Stomach smooth muscle (tissue), 2 donors: ENCODE results near the gene COP1.
"Not testable (repeated sequence)": the region's sequence is repeated elsewhere in the genome, so short reads cannot be mapped to it uniquely, and the experiment has no call there.

Source experiments
- H3K27ac ChIP-seq: one replicate; pipeline ENCODE4 v1.7.0; 2013; ENCODE audit warnings: mild to moderate bottlenecking, low read length, inconsistent platforms
- H3K27me3 ChIP-seq, 2 donors: one replicate each; pipeline ENCODE4 v1.7.0; 2013; ENCODE audit warnings: low read length in 2 of 2; ENCODE audit not compliant: insufficient read depth in 2 of 2, control insufficient read depth in 1 of 2
- H3K36me3 ChIP-seq, 2 donors: one replicate each; pipeline ENCODE4 v1.7.0; 2013; ENCODE audit warnings: low read length in 2 of 2; ENCODE audit not compliant: control insufficient read depth in 2 of 2, insufficient read depth in 2 of 2
- H3K4me1 ChIP-seq: one replicate; pipeline ENCODE4 v1.7.0; 2013; ENCODE audit warnings: low read length; ENCODE audit not compliant: control insufficient read depth, insufficient read depth
- H3K4me3 ChIP-seq, 2 donors: one replicate each; pipeline ENCODE4 v1.7.0; 2013; ENCODE audit warnings: low read length in 2 of 2
- H3K9ac ChIP-seq, 2 donors: one replicate each; pipeline ENCODE4 v1.7.0; 2013; ENCODE audit warnings: low read length in 2 of 2, mild to moderate bottlenecking in 1 of 2
- H3K9me3 ChIP-seq, 2 donors: one replicate each; pipeline ENCODE4 v1.7.0; 2013; ENCODE audit warnings: low read length in 2 of 2; ENCODE audit not compliant: control insufficient read depth in 2 of 2
- donor health status: healthy.
- donor health status: Pancreatic carcinoma.

Gene COP1

DNA sequence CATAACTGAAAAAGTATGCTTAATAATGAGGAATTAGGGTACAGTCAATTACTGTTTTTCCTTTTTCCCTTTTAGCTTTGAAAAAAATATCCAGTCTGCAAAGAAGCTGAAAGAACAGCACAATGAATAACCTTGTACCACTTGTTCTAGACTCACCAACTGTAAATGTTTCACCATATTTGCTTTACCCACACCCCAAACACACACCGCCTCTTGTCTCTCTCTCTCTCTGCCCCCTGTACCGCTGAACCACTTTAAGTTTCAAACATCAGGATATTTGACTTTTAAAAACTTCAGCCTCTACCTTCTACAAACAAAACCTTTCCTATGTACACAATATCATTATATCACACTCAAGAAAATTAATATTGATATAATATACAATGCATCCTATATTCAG lies 197.1 kb downstream of the COP1 start:
- no peaks in the 10 kb centered on the region for H3K9me3 ChIP-seq
- no peak overlapping the region for H3K27ac ChIP-seq
- no peaks in the 10 kb centered on the region for H3K27me3 ChIP-seq
- H3K36me3 ChIP-seq: peaks cover 2 to 3% of the 10 kb centered on the region in 2 donors
- H3K4me1 ChIP-seq: no peaks in the 10 kb centered on the region
- no peak overlapping the region for H3K9ac ChIP-seq
- no peak overlapping the region for H3K4me3 ChIP-seq

DNA sequence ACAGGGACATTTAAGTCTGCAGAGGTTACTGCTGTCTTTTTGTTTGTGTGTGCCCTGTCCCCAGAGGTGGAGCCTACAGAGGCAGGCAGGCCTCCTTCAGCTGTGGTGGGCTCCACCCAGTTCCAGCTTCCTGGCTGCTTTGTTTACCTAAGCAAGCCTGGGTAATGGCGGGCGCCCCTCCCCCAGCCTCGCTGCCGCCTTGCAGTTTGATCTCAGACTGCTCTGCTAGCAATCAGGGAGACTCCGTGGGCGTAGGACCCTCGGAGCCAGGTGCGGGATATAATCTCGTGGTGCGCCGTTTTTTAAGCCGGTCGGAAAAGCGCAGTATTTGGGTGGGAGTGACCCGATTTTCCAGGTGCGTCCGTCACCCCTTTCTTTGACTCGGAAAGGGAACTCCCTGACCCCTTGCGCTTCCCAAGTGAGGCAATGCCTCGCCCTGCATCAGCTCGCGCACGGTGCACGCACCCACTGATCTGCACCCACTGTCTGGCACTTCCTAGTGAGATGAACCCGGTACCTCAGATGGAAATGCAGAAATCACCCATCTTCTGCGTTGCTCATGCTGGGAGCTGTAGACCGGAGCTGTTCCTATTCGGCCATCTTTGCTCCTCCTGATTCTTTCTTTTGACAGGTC lies 199.2 kb downstream of the COP1 start:
- H3K27me3 ChIP-seq, H3K36me3 ChIP-seq, H3K27ac ChIP-seq, H3K4me1 ChIP-seq, H3K9ac ChIP-seq, H3K4me3 ChIP-seq, H3K9me3 ChIP-seq: not testable (repeated sequence)

DNA sequence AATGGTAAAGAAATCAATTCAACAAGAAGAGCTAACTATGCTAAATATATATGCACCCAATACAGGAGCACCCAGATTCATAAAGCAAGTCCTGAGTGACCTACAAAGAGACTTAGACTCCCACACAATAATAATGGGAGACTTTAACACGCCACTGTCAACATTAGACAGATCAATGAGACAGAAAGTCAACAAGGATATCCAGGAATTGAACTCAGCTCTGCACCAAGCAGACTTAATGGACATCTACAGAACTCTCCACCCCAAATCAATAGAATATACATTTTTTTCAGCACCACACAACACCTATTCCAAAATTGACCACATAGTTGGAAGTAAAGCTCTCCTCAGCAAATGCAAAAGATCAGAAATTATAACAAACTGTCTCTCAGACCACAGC lies 212.4 kb downstream of the COP1 start:
- not testable (repeated sequence) for H3K4me3 ChIP-seq, H3K36me3 ChIP-seq, H3K27me3 ChIP-seq, H3K27ac ChIP-seq, H3K9me3 ChIP-seq, H3K4me1 ChIP-seq, H3K9ac ChIP-seq

DNA sequence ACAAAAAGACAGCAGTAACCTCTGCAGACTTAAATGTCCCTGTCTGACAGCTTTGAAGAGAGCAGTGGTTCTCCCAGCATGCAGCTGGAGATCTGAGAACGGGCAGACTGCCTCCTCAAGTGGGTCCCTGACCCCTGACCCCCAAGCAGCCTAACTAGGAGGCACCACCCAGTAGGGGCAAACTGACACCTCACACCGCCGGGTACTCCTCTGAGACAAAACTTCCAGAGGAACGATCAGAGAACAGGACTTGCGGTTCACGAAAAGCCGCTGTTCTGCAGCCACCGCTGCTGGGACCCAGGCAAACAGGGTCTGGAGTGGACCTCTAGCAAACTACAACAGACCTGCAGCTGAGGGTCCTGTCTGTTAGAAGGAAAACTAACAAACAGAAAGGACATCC lies 214.3 kb downstream of the COP1 start:
- H3K4me3 ChIP-seq, H3K27ac ChIP-seq, H3K27me3 ChIP-seq, H3K9me3 ChIP-seq, H3K36me3 ChIP-seq, H3K4me1 ChIP-seq, H3K9ac ChIP-seq: not testable (repeated sequence)

DNA sequence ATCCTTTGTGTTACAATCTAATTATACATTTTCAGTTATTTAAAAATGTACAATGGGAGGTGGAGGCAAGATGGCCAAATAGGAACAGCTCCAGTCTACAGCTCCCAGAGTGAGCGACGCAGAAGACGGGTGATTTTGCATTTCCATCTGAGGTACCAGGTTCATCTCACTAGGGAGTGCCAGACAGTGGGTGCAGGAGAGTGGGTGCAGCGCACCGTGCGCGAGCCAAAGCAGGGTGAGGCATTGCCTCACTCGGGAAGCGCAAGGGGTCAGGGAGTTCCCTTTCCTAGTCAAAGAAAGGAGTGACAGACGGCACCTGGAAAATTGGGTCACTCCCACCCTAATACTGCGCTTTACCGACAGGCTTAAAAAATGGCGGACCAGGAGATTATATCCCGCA lies 214.9 kb downstream of the COP1 start:
- not testable (repeated sequence) for H3K36me3 ChIP-seq, H3K4me1 ChIP-seq, H3K9me3 ChIP-seq, H3K27me3 ChIP-seq, H3K4me3 ChIP-seq, H3K27ac ChIP-seq, H3K9ac ChIP-seq

DNA sequence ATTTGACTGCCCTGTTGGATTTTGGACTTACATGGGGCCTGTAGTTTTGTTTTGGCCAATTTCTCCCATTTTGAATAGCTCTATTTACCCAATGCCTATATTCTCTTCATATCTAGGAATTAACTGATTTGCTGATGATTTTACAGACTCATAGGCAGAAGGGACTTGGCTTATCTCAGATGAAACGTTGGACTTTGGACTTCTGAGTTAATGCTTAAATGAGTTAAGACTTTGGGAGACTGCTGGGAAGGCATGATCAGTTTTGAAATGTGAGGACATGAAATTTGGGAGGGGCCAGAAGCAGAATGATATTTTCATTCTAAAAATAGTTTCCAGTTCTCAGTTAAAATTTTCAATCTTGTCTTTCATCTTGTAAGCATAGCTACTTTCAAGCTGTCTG lies 222.3 kb downstream of the COP1 start:
- Histone ChIP-seq H3K27ac (no peak overlapping the region), H3K36me3 (peaks cover 11 to 21% of the 10 kb centered on the region in 2 donors), H3K4me1 (no peaks in the 10 kb centered on the region), H3K9ac (no peak overlapping the region), H3K27me3 (no peaks in the 10 kb centered on the region), H3K4me3 (no peak overlapping the region), H3K9me3 (no peaks in the 10 kb centered on the region)

DNA sequence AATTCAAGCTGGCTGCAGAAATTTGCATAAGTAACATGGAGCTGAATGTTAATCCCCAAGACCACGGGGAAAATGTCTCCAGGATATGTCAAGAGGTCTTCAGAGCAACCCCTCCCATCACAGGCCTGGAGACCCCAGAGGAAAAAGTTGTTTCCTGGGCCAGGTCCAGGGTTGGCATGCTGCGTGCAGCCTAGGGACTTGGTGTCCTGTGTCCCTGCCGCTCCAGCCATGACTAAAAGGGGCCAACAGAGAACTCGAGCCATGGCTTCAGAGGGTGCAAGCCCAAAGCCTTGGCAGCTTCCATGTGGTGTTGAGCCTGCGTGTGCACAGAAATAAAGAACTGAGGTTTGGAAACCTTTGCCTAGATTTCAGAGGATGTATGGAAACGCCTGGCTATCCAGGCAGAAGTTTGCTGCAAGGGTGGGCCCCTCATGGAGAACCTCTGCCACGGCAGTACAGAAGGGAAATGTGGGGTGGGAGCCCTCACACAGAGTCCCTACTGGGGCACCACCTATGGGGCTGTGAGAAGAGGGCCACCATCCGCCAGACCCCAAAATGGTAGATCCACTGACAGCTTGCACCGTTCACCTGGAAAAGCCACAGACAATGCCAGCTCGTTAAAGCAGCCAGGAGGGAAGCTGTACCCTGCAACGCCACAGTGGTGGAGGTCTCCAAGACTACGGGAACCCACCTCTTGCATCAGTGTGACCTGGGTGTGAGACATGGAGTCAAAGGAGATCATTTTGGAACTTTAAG lies 222.9 kb downstream of the COP1 start:
- no peak overlapping the region for H3K27ac ChIP-seq
- H3K36me3 ChIP-seq: peaks cover 11 to 21% of the 10 kb centered on the region in 2 donors
- H3K9ac ChIP-seq: no peak overlapping the region

DNA sequence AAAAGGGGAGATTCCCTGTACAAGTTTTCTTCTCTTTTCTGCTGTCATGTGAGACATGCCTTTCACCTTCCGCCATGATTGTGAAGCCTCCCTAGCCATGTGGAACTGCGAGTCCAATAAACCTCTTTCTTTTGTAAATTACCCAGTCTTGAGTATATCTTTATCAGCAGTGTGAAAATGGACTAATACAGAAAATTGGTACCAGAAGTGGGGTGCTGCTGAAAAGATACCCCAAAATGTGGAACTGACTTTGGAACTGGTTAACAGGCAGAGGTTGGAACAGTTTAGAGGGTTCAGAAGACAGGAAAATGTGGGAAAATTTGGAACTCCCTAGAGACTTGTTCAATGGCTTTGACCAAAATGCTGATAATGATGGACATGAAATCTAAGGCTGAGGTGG lies 223.7 kb downstream of the COP1 start:
- H3K27ac ChIP-seq, H3K4me1 ChIP-seq, H3K9ac ChIP-seq, H3K27me3 ChIP-seq, H3K4me3 ChIP-seq, H3K9me3 ChIP-seq: not testable (repeated sequence)
- H3K36me3 ChIP-seq: peaks cover 11 to 21% of the 10 kb centered on the region in 2 donors

More for the DNA sequence above, 222.9 kb downstream of the COP1 start:
- Histone ChIP-seq H3K9me3 (no peaks in the 10 kb centered on the region), H3K27me3 (no peaks in the 10 kb centered on the region), H3K4me3 (no peak overlapping the region), H3K4me1 (no peaks in the 10 kb centered on the region)

DNA sequence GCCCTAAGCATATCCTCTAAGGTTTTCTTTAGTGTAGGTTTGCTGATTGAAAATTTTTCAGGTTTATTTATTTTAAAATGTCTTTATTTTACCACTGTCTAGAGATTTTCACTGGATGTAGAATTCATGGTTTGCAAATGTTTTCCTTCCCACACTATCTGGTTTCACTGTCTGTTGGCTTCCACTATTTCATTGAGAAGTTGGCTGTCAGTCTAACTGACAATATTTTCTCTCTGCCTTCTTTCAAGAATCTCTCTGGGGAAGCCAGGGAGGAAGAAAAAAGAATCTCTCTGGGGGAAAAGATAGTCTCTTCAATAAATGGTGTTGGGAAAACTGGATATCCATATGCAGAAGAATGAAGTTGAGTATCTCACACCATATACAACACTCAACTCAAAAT lies 226.0 kb downstream of the COP1 start:
- no peaks in the 10 kb centered on the region for H3K4me1 ChIP-seq

DNA sequence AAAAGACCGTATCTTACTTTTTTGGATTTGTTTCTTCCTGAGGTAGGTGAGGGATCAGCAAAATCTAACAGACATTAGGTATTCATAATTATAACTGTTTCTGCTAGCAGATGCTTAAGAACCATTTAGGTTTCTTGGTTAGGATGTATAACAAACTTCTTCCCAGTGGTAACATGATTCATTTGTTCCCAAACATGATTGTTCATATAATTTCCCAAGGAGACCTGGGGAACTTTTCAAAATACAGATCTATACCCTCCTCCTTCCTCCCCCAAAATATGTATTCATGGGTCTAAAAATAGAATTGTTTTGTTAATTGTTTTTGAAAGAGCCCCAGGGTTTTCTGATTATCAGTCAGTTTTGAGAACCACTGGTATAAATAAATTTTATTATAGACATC lies 228.2 kb downstream of the COP1 start:
- H3K4me3 ChIP-seq: no peak overlapping the region
- H3K9me3 ChIP-seq: no peaks in the 10 kb centered on the region
- H3K9ac ChIP-seq: no peak overlapping the region
- H3K27ac ChIP-seq: no peak overlapping the region
- peaks cover 3 to 14% of the 10 kb centered on the region in 2 donors for H3K36me3 ChIP-seq
- H3K4me1 ChIP-seq: no peaks in the 10 kb centered on the region
- H3K27me3 ChIP-seq: no peaks in the 10 kb centered on the region

More for the DNA sequence above, 226.0 kb downstream of the COP1 start:
- Histone ChIP-seq H3K27ac (no peak overlapping the region), H3K36me3 (peaks cover 11 to 21% of the 10 kb centered on the region in 2 donors), H3K4me3 (no peak overlapping the region), H3K9ac (no peak overlapping the region), H3K27me3 (no peaks in the 10 kb centered on the region), H3K9me3 (no peaks in the 10 kb centered on the region)

DNA sequence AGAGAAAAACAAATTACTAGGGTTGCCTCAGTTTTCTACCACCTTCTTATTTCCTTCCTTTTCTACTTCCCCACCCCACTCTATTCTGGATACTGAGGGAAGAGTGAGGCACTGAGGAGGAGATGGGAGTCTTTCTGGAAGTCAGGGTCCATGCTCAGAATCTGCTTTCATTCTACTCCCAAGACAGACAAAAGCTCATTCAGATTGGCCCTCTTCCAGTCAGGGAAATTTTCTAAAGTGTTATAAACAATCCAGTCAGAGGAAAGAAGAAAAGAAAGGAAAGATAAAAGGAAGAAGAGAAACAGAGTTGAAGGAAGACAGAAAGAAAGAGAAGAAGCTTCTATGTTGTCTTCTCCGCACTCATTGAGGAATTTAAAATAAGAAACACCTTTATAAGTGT lies 228.6 kb downstream of the COP1 start:
- Histone ChIP-seq H3K27me3 (no peaks in the 10 kb centered on the region), H3K36me3 (peaks cover 0 to 10% of the 10 kb centered on the region in 2 donors), H3K4me1 (no peaks in the 10 kb centered on the region), H3K9me3 (no peaks in the 10 kb centered on the region), H3K9ac (no peak overlapping the region), H3K27ac (no peak overlapping the region), H3K4me3 (no peak overlapping the region)
